ENCODE results near the gene NCOR2.

Gene NCOR2

GRCh38 chr12:124608450-124608870, 41.0 kb upstream of the NCOR2 start:
- no peak overlapping the region for H3K27ac ChIP-seq (ENCODE audit: low read depth, low read length)
- H3K36me3 ChIP-seq (ENCODE audit: control insufficient read depth, insufficient read depth, low read length) = no peaks in the 10 kb centered on the region
- H3K4me1 ChIP-seq (ENCODE audit: control insufficient read depth, insufficient read depth, low read length) = peaks cover 7% of the 10 kb centered on the region
- H3K9ac ChIP-seq (ENCODE audit: low read depth, low read length) = no peak overlapping the region
- H3K4me3 ChIP-seq (ENCODE audit: low read depth, low read length) = no peak overlapping the region
- no peaks in the 10 kb centered on the region for H3K27me3 ChIP-seq (ENCODE audit: control insufficient read depth, insufficient read depth, low read length)
- no peaks in the 10 kb centered on the region for H3K9me3 ChIP-seq (ENCODE audit: control insufficient read depth, insufficient read depth, low read length)

GRCh38 chr12:124607681-124608425, 40.4 kb upstream of the NCOR2 start:
- H3K9ac ChIP-seq (ENCODE audit: low read depth, low read length) = no peak overlapping the region
- H3K9me3 ChIP-seq (ENCODE audit: control insufficient read depth, insufficient read depth, low read length) = no peaks in the 10 kb centered on the region
- H3K27me3 ChIP-seq (ENCODE audit: control insufficient read depth, insufficient read depth, low read length) = no peaks in the 10 kb centered on the region
- no peak overlapping the region for H3K4me3 ChIP-seq (ENCODE audit: low read depth, low read length)
- no peak overlapping the region for H3K27ac ChIP-seq (ENCODE audit: low read depth, low read length)
- peaks cover 7% of the 10 kb centered on the region for H3K4me1 ChIP-seq (ENCODE audit: control insufficient read depth, insufficient read depth, low read length)
- H3K36me3 ChIP-seq (ENCODE audit: control insufficient read depth, insufficient read depth, low read length) = no peaks in the 10 kb centered on the region

DNA sequence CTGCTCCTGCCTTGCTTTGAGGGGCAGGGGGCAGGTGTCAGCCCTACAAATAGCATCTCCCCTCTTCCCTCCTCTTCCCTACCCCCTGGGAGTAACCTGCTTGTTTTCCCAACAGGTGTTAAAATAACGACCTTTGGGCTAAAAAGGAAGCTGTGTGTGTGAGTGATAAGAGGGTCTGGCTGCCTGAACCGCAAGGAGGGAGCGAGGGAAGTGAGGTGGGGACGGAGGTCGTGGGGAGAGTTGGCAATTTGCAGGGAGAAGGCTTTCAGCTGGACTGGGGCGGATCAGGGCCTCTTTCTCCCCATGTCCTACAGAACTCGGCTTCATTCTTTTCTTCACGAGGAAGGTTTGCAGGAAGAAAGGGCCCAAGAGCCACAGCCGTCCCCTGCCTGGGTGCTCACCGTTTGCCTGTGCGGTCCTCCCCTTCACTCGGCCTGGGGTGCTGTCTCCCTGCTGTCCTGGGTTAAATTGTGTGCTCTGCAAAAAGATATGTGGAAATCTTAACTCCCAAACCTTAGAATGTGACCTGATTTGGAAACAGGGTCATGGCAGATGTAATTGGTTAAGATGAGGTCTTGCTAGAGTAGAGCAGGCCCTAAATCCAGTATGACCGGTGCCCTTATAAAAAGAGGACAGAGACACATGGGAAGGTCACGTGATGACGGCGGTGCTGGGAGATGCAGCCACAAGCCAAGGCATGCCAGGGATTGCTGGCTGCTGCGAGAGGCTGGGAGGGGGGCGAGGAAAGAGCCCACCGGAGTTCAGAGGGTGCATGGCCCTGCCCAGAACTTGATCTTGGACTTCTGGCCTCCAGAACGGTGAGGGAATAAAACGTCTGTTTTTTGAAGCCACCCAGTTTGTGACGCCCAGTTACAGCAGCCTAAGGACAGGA, 38.7 kb upstream of the NCOR2 start:
- H3K4me3 ChIP-seq (ENCODE audit: low read depth, low read length) = no peak overlapping the region
- no peak overlapping the region for H3K9ac ChIP-seq (ENCODE audit: low read depth, low read length)
- no peaks in the 10 kb centered on the region for H3K27me3 ChIP-seq (ENCODE audit: control insufficient read depth, insufficient read depth, low read length)
- H3K27ac ChIP-seq (ENCODE audit: low read depth, low read length) = no peak overlapping the region
- peaks cover 7% of the 10 kb centered on the region for H3K4me1 ChIP-seq (ENCODE audit: control insufficient read depth, insufficient read depth, low read length)
- no peaks in the 10 kb centered on the region for H3K9me3 ChIP-seq (ENCODE audit: control insufficient read depth, insufficient read depth, low read length)
- H3K36me3 ChIP-seq (ENCODE audit: control insufficient read depth, insufficient read depth, low read length) = no peaks in the 10 kb centered on the region

DNA sequence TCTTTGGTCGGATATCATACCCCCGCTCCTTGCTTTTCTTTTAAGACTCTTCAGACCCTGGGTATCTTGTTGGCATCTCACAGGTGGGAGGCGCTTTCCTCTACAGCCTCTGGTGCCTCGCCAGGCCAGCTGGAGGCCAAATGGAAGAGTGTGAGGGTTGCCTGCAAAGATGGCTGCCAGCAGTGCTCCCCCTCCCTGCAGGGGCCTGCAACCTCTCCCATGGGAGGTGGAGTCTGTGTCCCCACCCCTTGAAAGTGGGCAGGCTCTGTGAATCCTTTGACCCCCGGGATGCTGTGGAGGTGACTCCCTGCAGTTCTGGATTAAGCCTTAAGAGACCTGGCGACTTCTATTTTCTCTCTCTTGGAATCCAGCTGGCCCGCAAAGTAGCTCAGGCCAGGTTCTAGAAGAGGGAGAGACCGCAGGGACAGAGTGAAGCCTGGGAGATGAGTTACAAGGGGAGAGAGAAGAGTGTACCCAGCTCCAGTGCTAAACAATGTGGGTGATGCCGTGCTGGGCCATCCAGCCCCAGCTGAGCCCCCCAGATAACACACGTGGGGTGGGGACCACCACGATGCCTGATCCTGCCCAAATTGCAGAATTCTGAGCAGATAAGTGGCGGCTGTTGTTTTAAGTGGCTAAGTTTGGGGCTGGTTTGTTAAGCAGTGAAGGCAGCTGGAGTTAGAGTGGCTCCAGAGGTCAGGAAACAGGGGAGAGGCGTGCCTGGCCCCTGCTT, 37.9 kb upstream of the NCOR2 start:
- no peaks in the 10 kb centered on the region for H3K36me3 ChIP-seq (ENCODE audit: control insufficient read depth, insufficient read depth, low read length)
- no peaks in the 10 kb centered on the region for H3K27me3 ChIP-seq (ENCODE audit: control insufficient read depth, insufficient read depth, low read length)
- H3K27ac ChIP-seq (ENCODE audit: low read depth, low read length) = no peak overlapping the region
- H3K9me3 ChIP-seq (ENCODE audit: control insufficient read depth, insufficient read depth, low read length) = no peaks in the 10 kb centered on the region
- no peak overlapping the region for H3K4me3 ChIP-seq (ENCODE audit: low read depth, low read length)
- H3K4me1 ChIP-seq (ENCODE audit: control insufficient read depth, insufficient read depth, low read length) = peaks cover 7% of the 10 kb centered on the region
- H3K9ac ChIP-seq (ENCODE audit: low read depth, low read length) = no peak overlapping the region

DNA sequence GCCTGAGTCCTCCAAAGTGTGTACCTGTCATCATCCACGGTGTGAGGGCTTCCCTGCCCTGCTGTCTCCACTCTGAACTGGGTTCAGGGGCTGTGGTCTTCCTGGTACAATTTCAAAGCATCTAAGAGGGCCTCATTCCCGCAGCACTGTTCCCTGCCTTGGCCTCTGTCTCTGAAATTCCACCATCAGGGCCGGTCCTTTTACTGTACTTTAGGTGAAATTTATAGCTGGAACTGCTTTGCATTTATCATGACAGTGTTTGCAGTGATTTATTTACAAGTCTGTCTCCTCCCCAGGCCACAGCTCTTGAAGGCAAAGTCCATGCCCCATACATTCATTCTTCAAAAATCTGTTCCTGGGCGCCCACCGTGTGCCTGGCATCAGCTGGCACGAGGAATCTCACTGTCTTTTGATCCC, 36.9 kb upstream of the NCOR2 start:
- H3K27ac ChIP-seq (ENCODE audit: low read depth, low read length) = no peak overlapping the region

GRCh38 chr12:124603831-124604251, 36.4 kb upstream of the NCOR2 start:
- H3K4me1 ChIP-seq (ENCODE audit: control insufficient read depth, insufficient read depth, low read length) = peaks cover 7% of the 10 kb centered on the region
- H3K9ac ChIP-seq (ENCODE audit: low read depth, low read length) = no peak overlapping the region
- no peaks in the 10 kb centered on the region for H3K27me3 ChIP-seq (ENCODE audit: control insufficient read depth, insufficient read depth, low read length)
- no peak overlapping the region for H3K27ac ChIP-seq (ENCODE audit: low read depth, low read length)
- no peaks in the 10 kb centered on the region for H3K36me3 ChIP-seq (ENCODE audit: control insufficient read depth, insufficient read depth, low read length)
- H3K4me3 ChIP-seq (ENCODE audit: low read depth, low read length) = no peak overlapping the region
- H3K9me3 ChIP-seq (ENCODE audit: control insufficient read depth, insufficient read depth, low read length) = no peaks in the 10 kb centered on the region

More for the DNA sequence above, 36.9 kb upstream of the NCOR2 start:
- Histone ChIP-seq H3K9me3 (ENCODE audit: control insufficient read depth, insufficient read depth, low read length) (no peaks in the 10 kb centered on the region), H3K4me1 (ENCODE audit: control insufficient read depth, insufficient read depth, low read length) (peaks cover 7% of the 10 kb centered on the region), H3K27me3 (ENCODE audit: control insufficient read depth, insufficient read depth, low read length) (no peaks in the 10 kb centered on the region), H3K36me3 (ENCODE audit: control insufficient read depth, insufficient read depth, low read length) (no peaks in the 10 kb centered on the region), H3K9ac (ENCODE audit: low read depth, low read length) (no peak overlapping the region), H3K4me3 (ENCODE audit: low read depth, low read length) (no peak overlapping the region)

GRCh38 chr12:124603100-124603541, 35.7 kb upstream of the NCOR2 start:
- Histone ChIP-seq H3K9me3 (ENCODE audit: control insufficient read depth, insufficient read depth, low read length) (no peaks in the 10 kb centered on the region), H3K9ac (ENCODE audit: low read depth, low read length) (no peak overlapping the region), H3K4me3 (ENCODE audit: low read depth, low read length) (no peak overlapping the region), H3K27ac (ENCODE audit: low read depth, low read length) (no peak overlapping the region), H3K36me3 (ENCODE audit: control insufficient read depth, insufficient read depth, low read length) (no peaks in the 10 kb centered on the region), H3K4me1 (ENCODE audit: control insufficient read depth, insufficient read depth, low read length) (peaks cover 7% of the 10 kb centered on the region), H3K27me3 (ENCODE audit: control insufficient read depth, insufficient read depth, low read length) (no peaks in the 10 kb centered on the region)

DNA sequence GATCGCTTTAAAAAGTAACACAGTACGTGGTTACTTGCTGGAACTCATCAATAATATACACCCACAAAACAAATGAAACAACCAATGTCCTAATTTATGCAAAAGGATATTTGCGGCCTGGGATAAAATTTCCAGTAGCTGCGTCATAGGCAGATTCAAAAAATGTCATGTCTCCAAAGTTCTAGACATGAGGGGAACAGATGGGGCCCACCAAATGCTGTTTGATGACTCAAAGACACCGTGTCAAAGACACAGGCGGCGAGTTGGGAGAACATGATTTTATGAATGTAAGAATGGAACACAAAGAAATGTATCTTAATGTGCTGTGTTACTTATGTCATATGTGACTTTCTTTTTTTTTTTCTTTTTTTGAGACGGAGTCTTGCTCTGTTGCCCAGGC, 34.3 kb upstream of the NCOR2 start:
- H3K9ac ChIP-seq (ENCODE audit: low read depth, low read length) = no peak overlapping the region
- no peaks in the 10 kb centered on the region for H3K9me3 ChIP-seq (ENCODE audit: control insufficient read depth, insufficient read depth, low read length)
- peaks cover 7% of the 10 kb centered on the region for H3K4me1 ChIP-seq (ENCODE audit: control insufficient read depth, insufficient read depth, low read length)
- H3K27ac ChIP-seq (ENCODE audit: low read depth, low read length) = no peak overlapping the region
- no peaks in the 10 kb centered on the region for H3K27me3 ChIP-seq (ENCODE audit: control insufficient read depth, insufficient read depth, low read length)
- H3K36me3 ChIP-seq (ENCODE audit: control insufficient read depth, insufficient read depth, low read length) = no peaks in the 10 kb centered on the region
- no peak overlapping the region for H3K4me3 ChIP-seq (ENCODE audit: low read depth, low read length)

GRCh38 chr12:124599074-124599999, 31.9 kb upstream of the NCOR2 start:
- H3K27me3 ChIP-seq (ENCODE audit: control insufficient read depth, insufficient read depth, low read length) = no peaks in the 10 kb centered on the region
- no peak overlapping the region for H3K4me3 ChIP-seq (ENCODE audit: low read depth, low read length)
- H3K27ac ChIP-seq (ENCODE audit: low read depth, low read length) = no peak overlapping the region
- no peaks in the 10 kb centered on the region for H3K4me1 ChIP-seq (ENCODE audit: control insufficient read depth, insufficient read depth, low read length)
- H3K9me3 ChIP-seq (ENCODE audit: control insufficient read depth, insufficient read depth, low read length) = no peaks in the 10 kb centered on the region
- H3K9ac ChIP-seq (ENCODE audit: low read depth, low read length) = no peak overlapping the region
- H3K36me3 ChIP-seq (ENCODE audit: control insufficient read depth, insufficient read depth, low read length) = no peaks in the 10 kb centered on the region

- no peak overlapping the region for H3K4me3 ChIP-seq (ENCODE audit: low read depth, low read length)
- H3K27ac ChIP-seq (ENCODE audit: low read depth, low read length) = no peak overlapping the region
- H3K27me3 ChIP-seq (ENCODE audit: control insufficient read depth, insufficient read depth, low read length) = no peaks in the 10 kb centered on the region
These were observed 29.6 kb upstream of the NCOR2 start for GRCh38 chr12:124597041-124597440.

More at GRCh38 chr12:124597041-124597440, 29.6 kb upstream of the NCOR2 start:
- H3K4me1 ChIP-seq (ENCODE audit: control insufficient read depth, insufficient read depth, low read length) = no peaks in the 10 kb centered on the region
- H3K36me3 ChIP-seq (ENCODE audit: control insufficient read depth, insufficient read depth, low read length) = no peaks in the 10 kb centered on the region
- H3K9me3 ChIP-seq (ENCODE audit: control insufficient read depth, insufficient read depth, low read length) = no peaks in the 10 kb centered on the region
- no peak overlapping the region for H3K9ac ChIP-seq (ENCODE audit: low read depth, low read length)
